HEK293T (cell line): ENCODE measurements around the gene ARHGEF10L.

ENCODE experiments used
- CTCF ChIA-PET: fragments of 350-600 bp; formaldehyde crosslinking; extraction: SDS; loops from one replicate; lab custom pipeline; 2021; ENCODE audit warnings: antibody characterized with exemption, inconsistent platforms; lab: Yijun Ruan, JAX
- POLR2A ChIA-PET: fragments of 350-600 bp; formaldehyde crosslinking; extraction: SDS; loops from one replicate; lab custom pipeline; 2020; ENCODE audit warnings: antibody characterized with exemption, inconsistent platforms; lab: Yijun Ruan, JAX
- DNase-seq: peaks from one replicate; pipeline ENCODE4 v3.0.0; 2012; ENCODE audit warnings: mixed read lengths; ENCODE audit errors: extremely low spot score
- ARNT ChIP-seq: fragments of 450-650 bp; IDR thresholded peaks from 2 replicates; pipeline ENCODE4 v1.6.1; 2017; ENCODE audit warnings: mild to moderate bottlenecking
- BHLHE40 ChIP-seq: fragments of 450-650 bp; IDR thresholded peaks from 2 replicates; pipeline ENCODE4 v1.6.1; 2016; ENCODE audit warnings: mild to moderate bottlenecking, moderate library complexity, borderline replicate concordance
- CTBP1 ChIP-seq: fragments of 450-650 bp; IDR thresholded peaks from 2 replicates; pipeline ENCODE4 v1.6.1; 2016; ENCODE audit warnings: borderline replicate concordance
- ELF4 ChIP-seq: fragments of 450-650 bp; IDR thresholded peaks from 2 replicates; pipeline ENCODE4 v1.6.1; 2017; ENCODE audit warnings: antibody characterized with exemption
- FOXA1 ChIP-seq: fragments of 450-650 bp; IDR thresholded peaks from 2 replicates; pipeline ENCODE4 v1.6.1; 2016; ENCODE audit warnings: mild to moderate bottlenecking
- FOXK2 ChIP-seq: fragments of 450-650 bp; IDR thresholded peaks from 2 replicates; pipeline ENCODE4 v1.6.1; 2016; ENCODE audit warnings: mild to moderate bottlenecking
- FOXM1 ChIP-seq: fragments of 450-650 bp; IDR thresholded peaks from 2 replicates; pipeline ENCODE4 v1.6.1; 2017; ENCODE audit warnings: mild to moderate bottlenecking, borderline replicate concordance
- HDGF ChIP-seq: fragments of 450-650 bp; IDR thresholded peaks from 2 replicates; pipeline ENCODE4 v1.6.1; 2017; ENCODE audit warnings: antibody characterized with exemption, borderline replicate concordance
- L3MBTL2 ChIP-seq: fragments of 450-650 bp; conservative IDR thresholded peaks from 2 replicates; pipeline ENCODE4 v1.6.1; 2016; ENCODE audit warnings: mild to moderate bottlenecking
- LEF1 ChIP-seq: fragments of 450-650 bp; IDR thresholded peaks from 2 replicates; pipeline ENCODE4 v1.6.1; 2017; ENCODE audit warnings: mild to moderate bottlenecking, borderline replicate concordance
- NFRKB ChIP-seq: fragments of 450-650 bp; IDR thresholded peaks from 2 replicates; pipeline ENCODE4 v1.6.1; 2016; ENCODE audit warnings: mild to moderate bottlenecking, moderate library complexity
- SP1 ChIP-seq: fragments of 450-650 bp; IDR thresholded peaks from 2 replicates; pipeline ENCODE4 v1.6.1; 2017
- SUZ12 ChIP-seq: fragments of 450-650 bp; IDR thresholded peaks from 2 replicates; pipeline ENCODE4 v1.6.1; 2016; ENCODE audit warnings: mild to moderate bottlenecking
- TARDBP ChIP-seq: fragments of 450-650 bp; IDR thresholded peaks from 2 replicates; pipeline ENCODE4 v1.6.1; 2016
- ZNF384 ChIP-seq: fragments of 450-650 bp; IDR thresholded peaks from 2 replicates; pipeline ENCODE4 v1.6.1; 2016
- TF ChIP-seq, protein P1 (sequence below): fragments of 450-650 bp; IDR thresholded peaks from 2 replicates; pipeline ENCODE4 v1.6.1; 2016

Gene ARHGEF10L

DNA sequence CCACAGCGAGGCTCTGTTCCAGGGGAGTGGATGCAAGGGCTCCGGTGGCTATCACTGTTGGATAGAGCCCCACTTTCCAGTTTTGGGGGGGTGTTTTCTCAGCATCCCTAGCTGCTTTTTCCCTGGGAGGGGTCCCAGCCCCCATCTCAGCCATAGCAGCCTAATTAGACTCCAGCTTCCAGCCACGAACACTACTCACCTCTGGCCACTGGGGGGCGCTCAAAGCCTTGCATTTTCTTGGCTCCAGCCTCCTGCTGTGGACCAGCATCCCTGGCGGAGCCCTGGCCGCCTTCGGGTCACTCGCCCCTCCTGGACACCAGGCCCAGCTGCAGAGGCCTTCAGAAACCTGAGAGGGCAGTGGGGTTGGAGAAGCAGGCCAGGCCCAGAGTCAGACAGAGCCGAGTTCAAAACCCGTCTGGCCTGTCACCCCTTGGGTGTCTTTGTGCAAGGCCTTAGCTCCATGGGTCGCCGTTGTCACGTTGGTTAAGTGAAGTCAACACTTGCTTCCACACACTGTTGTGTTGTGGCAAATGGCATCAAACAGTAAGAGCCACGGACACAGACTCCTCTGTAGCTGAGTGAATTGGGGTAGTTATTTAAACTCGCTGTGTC lies 122.2 kb downstream of the ARHGEF10L start:
- TF ChIP-seq, protein P1, sequence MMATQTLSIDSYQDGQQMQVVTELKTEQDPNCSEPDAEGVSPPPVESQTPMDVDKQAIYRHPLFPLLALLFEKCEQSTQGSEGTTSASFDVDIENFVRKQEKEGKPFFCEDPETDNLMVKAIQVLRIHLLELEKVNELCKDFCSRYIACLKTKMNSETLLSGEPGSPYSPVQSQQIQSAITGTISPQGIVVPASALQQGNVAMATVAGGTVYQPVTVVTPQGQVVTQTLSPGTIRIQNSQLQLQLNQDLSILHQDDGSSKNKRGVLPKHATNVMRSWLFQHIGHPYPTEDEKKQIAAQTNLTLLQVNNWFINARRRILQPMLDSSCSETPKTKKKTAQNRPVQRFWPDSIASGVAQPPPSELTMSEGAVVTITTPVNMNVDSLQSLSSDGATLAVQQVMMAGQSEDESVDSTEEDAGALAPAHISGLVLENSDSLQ: no peak
- no peak for TF ChIP-seq LEF1
- no peak for TF ChIP-seq ELF4
- TF ChIP-seq BHLHE40: no peak
- TF ChIP-seq ZNF384: no peak
- no peak for TF ChIP-seq SP1
- ChIA-PET POLR2A (no interaction called here), CTCF (interaction anchor here (0.5 to 1.5 kb wide), 23 partner anchors 9 to 836 kb away, joined by 3 to 7 read pairs (median 3); no protein-coding TSS in a partner anchor)
- peak; percentile 85 for DNase-seq

DNA sequence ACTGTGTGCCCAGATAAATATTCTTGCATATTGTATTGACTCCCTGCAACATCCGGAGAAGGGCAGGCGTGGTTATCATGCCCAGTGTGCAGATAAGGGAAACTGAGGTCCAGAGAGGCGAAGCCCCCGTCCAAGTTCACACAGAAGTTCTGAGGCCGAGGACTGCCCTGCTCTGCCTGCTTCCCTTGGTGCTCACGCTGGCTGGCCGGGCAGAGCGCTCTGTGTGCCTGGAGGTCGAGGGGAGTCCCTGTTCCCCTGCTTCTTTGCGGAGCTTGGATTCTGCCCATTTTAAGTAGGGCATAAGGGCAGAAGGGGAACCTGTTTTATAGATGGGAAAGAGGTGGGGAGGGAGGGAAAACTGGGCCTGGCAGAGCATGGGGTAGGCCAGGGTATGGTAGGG lies 122.8 kb downstream of the ARHGEF10L start:
- CTCF ChIA-PET: interaction anchor here (0.6 to 1.5 kb wide), 8 partner anchors 10 to 431 kb away, joined by 3 to 7 read pairs (median 3); no protein-coding TSS in a partner anchor
- TF ChIP-seq NFRKB: no peak
- DNase-seq: no peak

DNA sequence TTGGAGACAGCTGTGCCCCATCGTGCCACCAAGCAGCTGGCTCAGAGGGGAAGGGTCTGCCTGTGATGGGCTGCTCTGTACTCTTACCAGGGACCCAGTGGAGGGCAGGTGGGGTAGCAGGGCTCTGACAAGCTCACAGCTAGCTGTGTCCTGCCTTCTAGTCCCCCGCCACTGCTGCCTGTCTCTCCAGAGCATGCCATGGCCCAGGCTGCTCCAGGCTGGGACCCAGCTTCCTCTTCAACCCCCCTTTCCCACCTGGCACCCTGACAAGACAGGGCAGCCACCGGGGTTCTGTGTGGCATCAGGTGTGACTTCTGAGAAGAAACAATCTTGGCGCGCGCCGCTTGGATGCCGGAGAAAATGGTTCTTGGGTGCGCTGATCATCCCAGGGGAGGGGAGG lies 123.3 kb downstream of the ARHGEF10L start:
- CTCF ChIA-PET: interaction anchor here (0.8 kb wide), 1 partner anchor 213 kb away, joined by 3 read pairs; no protein-coding TSS in a partner anchor
- DNase-seq: no peak
- no peak for TF ChIP-seq ZNF384
- TF ChIP-seq TARDBP: no peak
- no peak for TF ChIP-seq SUZ12
- no peak for TF ChIP-seq SP1
- no peak for TF ChIP-seq L3MBTL2
- POLR2A ChIA-PET: no interaction called here

More for the DNA sequence above, 122.8 kb downstream of the ARHGEF10L start:
- POLR2A ChIA-PET: no interaction called here

DNA sequence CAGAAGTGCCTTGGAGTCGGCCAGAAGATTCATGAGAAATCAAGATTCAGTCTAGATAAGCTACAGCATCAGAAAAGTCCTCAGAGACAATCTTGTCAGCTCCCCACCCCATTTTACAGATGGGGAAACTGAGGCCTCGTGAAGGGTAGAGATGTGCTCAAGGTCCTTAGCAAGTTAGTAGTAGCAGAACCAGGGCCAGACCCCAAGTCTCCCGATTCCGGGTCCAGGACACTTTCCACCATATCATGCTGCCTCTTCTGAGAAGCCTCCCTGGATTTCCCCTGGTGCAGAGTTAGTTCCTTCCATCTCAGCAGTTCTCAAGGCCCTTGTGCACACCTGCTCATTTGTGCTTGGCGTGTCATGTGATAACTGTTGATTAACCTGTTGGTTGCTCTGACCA lies 124.1 kb downstream of the ARHGEF10L start:
- TF ChIP-seq SUZ12 (no peak), ARNT (no peak), FOXK2 (no peak), ELF4 (no peak), L3MBTL2 (no peak), HDGF (no peak), SP1 (no peak), ZNF384 (no peak), NFRKB (no peak)
- TF ChIP-seq, protein P1: no peak
- DNase-seq: no peak
- POLR2A ChIA-PET: no interaction called here
- CTCF ChIA-PET: no interaction called here

DNA sequence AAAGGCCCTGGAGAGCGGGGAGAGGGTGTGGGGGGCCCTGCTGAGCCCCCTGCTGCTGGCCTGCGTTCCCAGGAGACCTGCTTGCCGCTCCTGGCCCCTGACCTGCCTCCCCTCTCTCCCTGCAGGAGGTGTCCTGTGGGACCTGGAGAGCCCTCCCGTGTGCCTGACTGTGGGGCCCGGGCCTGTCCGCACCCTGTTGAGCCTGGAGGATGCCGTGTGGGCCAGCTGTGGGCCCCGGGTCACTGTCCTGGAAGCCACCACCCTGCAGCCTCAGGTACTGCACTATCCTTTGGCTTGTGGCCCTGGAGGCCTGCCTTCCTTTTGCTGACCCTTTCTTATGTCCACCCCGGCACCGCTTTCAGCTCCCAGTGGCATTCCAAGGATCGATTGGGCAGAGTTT lies 124.8 kb downstream of the ARHGEF10L start:
- DNase-seq: no peak
- no peak for TF ChIP-seq L3MBTL2
- no peak for TF ChIP-seq FOXK2
- TF ChIP-seq SUZ12: no peak
- POLR2A ChIA-PET: no interaction called here
- CTCF ChIA-PET: interaction anchor here (0.6 to 1.1 kb wide), 2 partner anchors 10 to 619 kb away, joined by 3 read pairs; no protein-coding TSS in a partner anchor

DNA sequence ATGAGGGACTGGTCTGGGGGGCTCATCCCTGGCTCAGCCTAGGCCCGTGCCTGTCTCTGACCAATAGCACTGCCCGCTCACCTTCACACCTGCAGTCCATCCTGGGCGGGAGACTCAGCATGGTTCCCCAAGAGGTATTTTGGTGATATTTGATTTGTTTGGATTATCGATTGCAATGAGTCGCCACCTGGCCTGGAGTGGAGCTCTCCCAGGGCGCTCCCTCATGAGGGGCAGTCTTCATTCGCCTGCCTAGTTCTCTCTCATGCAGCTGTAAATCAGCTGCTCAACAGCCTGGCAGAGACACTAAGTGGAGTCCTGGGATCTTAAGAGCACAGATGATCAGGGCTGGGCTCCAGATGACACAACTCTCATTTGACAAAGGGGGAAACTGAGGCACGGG lies 125.6 kb downstream of the ARHGEF10L start:
- TF ChIP-seq L3MBTL2 (no peak), BHLHE40 (no peak), ELF4 (no peak), SUZ12 (no peak), HDGF (no peak), LEF1 (no peak), ARNT (no peak), TARDBP (no peak), NFRKB (no peak), FOXA1 (no peak), CTBP1 (no peak), FOXK2 (no peak), ZNF384 (no peak), SP1 (no peak)
- TF ChIP-seq, protein P1: no peak
- CTCF ChIA-PET: interaction anchor here (0.6 to 1.1 kb wide), 2 partner anchors 11 to 949 kb away, joined by 3 read pairs; no protein-coding TSS in a partner anchor
- no peak for DNase-seq
- POLR2A ChIA-PET: no interaction called here

DNA sequence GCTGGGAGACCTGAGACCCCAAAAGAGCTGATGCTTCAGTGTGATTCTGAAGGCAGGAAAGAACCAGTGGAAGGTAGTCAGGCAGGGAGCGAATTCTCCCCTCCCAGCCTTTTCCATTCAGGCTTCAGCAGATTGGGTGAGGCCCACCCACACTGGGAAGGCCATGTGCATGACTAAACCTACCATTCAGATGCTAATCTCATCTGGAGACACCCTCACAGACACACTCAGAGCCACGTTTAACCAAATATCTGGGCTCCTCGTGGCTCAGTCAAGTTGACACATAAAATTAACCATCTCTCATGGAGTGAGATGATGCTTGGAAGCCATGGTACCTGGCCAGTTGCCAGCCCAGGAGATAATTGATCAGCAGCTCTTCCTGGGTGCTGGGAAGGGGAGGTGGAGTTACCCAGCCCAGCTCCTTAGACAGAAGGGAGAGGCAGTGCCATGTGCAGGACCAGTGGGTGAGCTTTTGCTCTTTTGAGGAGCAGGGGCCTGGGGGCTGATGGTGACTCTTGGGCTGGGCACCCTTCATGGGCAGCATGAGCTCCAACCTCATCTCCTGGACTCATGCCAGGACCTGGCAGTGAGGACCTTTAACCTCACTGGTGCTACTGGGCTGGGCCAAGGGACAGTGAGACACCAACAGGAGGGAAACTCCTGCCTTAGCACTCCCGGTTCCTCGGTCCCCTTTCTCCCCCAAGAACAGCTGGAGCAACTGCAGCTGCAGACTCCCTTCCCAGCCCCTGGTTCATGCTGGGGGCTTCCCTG lies 126.6 kb downstream of the ARHGEF10L start:
- CTCF ChIA-PET: no interaction called here
- POLR2A ChIA-PET: no interaction called here
- TF ChIP-seq ELF4: no peak
- no peak for TF ChIP-seq FOXM1
- no peak for TF ChIP-seq ARNT
- TF ChIP-seq HDGF: no peak
- no peak for TF ChIP-seq FOXK2
- no peak for TF ChIP-seq BHLHE40
- TF ChIP-seq, protein P1: no peak
- no peak for TF ChIP-seq LEF1
- no peak for TF ChIP-seq SUZ12
- no peak for DNase-seq
